ENCODE data around the gene ZNF841. TPM values are rescaled to one million over a fixed set of nuclear protein-coding genes. Genes with fewer than 3 reads are reported as not detected.

The ZNF841 gene
- total RNA-seq, result 5.1 and 5.5 TPM in 2 replicates

DNA sequence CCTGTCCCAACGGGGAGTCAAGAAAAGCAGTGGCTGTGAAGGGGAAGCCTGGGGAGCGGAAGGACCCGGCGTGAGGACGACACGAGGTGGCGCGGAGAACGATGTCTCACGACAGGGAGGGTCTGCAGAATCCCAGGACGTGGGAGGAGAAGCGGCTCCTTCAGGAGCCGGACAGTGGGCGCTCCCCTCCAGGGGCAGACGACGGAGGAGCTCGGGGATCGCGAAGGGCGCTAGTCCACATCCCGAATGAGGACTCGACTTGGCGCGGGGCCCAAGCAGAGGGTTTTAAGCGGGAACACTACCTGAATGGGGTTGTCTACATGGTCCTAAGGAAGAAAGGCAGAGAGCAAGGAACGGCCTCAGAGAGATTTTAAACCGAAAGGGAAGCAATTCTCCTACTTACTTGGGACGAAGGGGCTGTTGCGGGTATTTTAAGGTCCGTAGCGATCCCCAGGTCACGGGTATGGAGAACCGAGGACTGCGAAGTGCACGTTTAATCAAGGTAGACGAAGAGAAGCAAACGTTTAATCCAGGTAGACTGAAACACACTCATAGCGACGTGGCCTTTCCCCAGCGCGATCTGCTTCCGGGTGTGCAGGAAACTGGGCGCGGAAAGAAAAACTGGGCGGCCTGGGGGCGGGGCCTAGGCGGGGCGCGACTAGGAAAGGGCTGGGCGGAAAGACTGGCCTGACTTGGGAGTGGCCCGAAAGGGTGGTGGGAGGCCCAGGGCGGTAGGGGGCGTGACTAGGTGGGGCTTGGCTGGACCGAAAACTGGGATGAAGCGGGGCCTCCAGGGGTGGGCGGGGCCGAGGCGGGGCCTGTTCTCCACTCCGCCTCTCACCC is at the start of gene ZNF841:
Gene ZNF841 (minus strand): TSS at position 594 of the 843 bp plus-strand sequence. CDS start 10,964 bp downstream, outside the sequence.

DNA sequence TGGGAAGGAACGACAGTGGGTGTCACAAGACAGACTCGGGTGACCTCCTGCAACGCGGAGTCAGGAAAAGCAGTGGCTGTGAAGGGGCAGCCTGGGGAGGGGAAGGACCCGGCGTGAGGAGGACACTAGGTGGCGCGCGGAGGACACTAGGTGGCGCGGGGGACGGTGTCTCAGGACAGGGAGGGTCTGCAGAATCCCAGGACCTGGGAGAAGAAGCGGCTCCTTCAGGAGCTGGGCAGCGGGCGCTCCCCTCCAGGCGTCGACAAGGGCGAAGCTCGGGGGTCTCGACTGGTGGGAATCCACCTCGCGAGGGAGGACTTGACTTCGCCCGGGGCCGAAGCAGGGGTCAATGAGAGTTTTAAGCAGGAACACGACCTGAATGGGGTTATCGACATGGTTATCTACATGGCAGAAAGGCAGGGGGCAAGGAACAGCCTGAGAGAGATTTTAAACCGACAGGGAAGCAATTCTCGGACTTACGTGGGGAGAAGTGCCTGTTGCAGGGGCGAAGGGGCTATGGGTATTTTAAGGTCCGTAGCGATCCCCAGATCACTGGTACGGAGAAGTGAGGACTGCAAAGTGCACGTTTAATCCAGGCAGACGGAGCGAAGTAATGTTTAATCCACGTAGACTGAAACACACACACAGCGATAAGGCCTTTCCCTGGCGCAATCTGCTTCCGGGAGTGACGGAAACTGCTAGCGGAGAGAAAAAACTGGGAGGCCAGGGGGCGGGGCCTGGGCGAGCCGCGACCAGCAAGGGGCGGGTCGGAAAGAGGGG is 43.9 kb upstream of the ZNF841 start, which contains the start of gene ZNF616:
Gene ZNF616 (minus strand): TSS at position 687 of the 780 bp plus-strand sequence. CDS start 9,426 bp downstream, outside the sequence.

DNA sequence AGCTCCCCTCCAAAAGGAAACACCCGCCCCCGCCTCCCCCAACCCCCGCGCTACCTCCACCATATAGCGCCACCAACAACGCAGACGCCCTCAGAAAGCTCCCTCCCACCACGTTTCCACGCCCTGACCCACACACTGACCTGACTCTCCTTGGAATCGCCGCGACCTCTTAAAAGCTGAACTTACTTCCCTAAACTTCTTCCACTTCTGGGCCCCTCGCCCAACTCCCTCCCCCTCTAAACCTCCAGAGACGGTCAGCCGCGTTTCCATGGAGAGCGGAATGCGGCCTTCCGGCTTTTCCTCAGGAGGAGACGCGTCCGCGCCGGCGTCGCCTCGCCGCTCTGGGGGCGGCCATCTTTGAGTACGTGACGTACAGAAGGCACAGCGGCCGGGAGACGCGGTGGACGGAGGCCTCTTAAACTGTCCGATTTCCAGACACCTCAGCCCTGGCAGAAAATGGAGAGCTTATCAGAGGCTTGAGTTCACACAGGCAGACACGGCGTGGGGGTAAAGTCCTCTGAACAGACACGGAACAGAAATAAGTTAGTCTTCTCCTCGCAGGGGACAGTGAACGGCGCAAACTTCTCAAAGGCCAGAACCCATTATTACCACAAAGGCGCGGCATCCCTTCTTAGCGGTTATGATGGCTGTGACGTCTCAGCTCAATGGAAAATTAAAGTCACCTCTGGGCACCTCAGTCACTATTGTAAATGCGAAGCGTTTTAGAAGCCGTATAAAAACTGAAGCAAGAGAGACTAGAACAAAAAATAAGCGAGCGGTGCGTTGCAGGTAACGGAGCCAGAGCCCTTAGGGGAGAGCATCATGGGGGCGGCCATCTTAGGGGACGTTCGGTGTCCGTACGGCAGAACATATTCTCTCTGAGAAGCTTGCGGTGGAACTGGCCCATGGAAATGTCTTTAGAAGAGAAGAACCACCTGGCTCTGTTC is 46.7 kb downstream of the ZNF841 start, which contains the start of gene ZNF432:
Gene ZNF432 (minus strand): TSS at position 284 of the 947 bp plus-strand sequence. CDS start 1,970 bp downstream, outside the sequence.

DNA sequence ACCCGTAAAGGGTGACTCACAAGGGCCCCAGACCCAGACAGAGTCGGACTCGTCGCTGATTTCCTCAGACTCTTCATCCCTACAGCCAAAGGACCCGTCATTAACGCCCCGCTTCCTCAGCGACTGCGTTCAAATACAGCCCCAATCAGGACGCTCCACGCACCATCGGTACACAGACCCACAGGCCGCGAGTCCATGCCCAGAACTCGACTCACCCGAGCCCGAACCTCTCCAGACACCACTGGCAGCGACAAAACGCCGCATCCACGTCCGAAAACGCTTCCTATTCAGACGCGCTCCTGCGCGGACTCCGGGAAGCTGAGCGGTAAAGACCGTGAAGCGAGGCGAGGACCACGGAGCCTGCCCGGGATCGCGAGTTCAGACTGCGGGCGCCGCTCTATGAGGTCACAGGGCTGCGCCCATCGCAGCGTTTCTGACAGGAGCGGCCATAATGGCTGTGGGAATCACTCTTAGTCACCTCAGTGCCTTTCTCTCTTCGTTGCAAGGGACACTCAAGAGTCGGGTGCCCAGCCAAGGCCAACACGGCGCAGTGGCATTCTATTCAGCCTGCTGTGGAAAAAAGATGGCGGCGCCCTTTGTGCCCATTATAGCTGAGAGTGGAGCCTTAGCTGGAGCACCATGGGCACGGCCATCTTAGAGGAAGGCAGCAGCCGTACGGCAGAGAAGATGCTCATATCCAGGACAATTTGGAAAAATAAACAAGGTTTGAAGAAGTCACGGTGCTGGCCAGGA is 67.4 kb downstream of the ZNF841 start, which contains the start of gene ZNF614:
Gene ZNF614 (minus strand): TSS at position 353 of the 753 bp plus-strand sequence. CDS start 2,634 bp downstream, outside the sequence.

Other genes with a start within 250 kb of the ZNF841 start
- gene ZNF577, start 207.8 kb downstream of the ZNF841 start, total RNA-seq, result 3.0 and 3.2 TPM in 2 replicates
- 2.7 and 4.0 TPM in 2 replicates for gene ZNF649, start 190.7 kb downstream of the ZNF841 start, total RNA-seq
- 4.0 and 4.8 TPM in 2 replicates for gene ZNF613, start 168.3 kb downstream of the ZNF841 start, total RNA-seq
- gene ZNF350, start 108.9 kb downstream of the ZNF841 start, total RNA-seq, result 2.7 and 3.0 TPM in 2 replicates
- 3.3 and 4.5 TPM in 2 replicates for gene ZNF615, start 87.6 kb downstream of the ZNF841 start, total RNA-seq
- gene ZNF614, start 67.4 kb downstream of the ZNF841 start, total RNA-seq, result 3.9 and 4.0 TPM in 2 replicates
- gene ZNF432, start 46.9 kb downstream of the ZNF841 start, total RNA-seq, result 3.7 and 3.9 TPM in 2 replicates
- 5.6 and 6.1 TPM in 2 replicates for gene ZNF616, start 44.2 kb upstream of the ZNF841 start, total RNA-seq
- 3.2 and 4.8 TPM in 2 replicates for gene ZNF836, start 75.9 kb upstream of the ZNF841 start, total RNA-seq
- 193 and 196 TPM in 2 replicates for gene PPP2R1A, start 94.3 kb upstream of the ZNF841 start, total RNA-seq
- 5.7 and 6.1 TPM in 2 replicates for gene ZNF766, start 173.8 kb upstream of the ZNF841 start, total RNA-seq
- gene ZNF480, start 201.4 kb upstream of the ZNF841 start, total RNA-seq, result 4.0 and 5.0 TPM in 2 replicates
- 1.5 and 1.8 TPM in 2 replicates for gene ZNF610, start 240.5 kb upstream of the ZNF841 start, total RNA-seq